ENCODE data around the gene CTTN.
"Not testable (repeated sequence)": the region's sequence is repeated elsewhere in the genome, so short reads cannot be mapped to it uniquely, and the experiment has no call there.

Gene CTTN

GRCh38 chr11:70429724-70430521 is 31.6 kb downstream of the CTTN start:
- no peak for DNase-seq

DNA sequence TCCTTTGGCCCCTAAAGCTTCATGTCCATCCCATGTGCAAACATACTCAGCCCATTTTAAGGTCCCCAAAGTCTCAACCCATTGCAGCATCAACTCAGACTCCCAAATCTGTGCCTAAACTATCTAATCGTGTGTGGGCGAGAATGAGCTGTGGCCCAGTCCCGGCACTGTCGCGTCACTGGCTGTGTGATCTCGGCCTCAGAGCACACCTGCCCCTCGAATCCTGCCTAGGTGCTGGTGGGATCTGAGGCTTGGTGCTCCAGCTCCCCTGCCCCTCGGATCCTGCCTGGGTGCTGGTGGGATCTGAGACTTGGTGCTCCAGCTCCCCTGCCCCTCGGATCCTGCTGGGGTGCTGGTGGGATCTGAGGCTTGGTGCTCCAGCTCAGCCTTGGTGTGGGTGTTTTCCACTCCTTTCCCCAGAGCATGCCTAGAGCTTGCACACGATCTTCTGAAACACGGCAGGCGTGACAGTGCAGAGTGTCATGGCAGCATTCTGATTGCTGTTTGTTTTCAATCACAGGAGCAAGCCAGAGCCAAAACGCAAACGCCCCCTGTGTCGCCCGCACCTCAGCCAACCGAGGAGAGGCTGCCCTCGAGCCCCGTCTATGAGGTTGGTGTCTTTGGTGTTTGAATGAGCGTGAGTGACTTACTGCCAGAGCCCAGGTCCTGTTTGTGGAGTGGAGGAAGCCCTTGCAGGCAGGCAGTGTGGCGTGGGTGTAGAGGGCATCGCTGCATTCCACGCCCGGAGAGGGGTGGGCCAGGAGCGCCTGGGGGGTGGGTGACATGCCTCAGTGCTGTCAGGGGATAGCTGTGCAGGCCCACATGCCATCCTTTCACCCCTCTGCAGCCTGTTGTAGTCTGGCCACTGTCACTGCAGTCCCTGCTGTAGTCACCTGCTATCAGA is 32.6 kb downstream of the CTTN start:
- DNase-seq: no peak

DNA sequence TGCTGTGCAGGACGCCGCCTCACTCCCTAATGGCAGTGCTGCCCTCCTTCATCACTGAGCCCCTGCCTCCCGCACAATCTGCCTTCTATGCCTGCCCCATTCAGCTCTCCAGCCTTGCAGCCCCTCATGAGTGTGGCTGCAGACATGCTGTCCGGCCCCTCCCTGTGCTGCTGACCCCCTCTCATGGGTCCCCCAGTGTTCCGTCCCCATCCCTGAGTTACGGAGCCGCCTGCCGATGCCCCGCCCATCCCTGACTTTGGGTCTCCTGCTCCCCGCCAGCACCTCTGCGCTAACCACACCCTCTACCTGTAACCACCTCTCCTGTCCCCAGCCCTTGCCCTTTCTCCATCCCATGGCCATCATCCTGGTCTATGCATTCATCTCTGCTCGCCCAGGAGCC is 33.3 kb downstream of the CTTN start:
- no peak for DNase-seq

DNA sequence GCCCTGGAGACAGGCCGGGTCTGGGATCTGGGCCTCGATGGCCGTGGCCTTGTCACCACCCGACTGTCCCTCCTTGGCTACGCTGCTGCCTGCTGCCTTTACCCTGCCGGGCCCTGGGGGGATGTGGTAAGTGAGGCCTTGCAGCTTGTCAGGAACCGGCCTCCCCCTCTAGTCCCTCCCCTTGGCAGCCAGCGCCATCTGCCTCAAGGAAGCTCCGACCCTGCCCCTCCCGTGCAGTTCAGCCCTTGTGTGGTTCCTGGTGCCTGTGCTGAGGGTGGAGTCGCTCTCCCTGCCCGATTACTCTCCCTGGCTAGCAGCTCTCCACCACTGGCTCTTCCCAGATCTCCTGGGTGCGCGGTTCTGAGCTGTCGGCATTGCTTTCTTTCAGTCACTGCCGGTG is 33.7 kb downstream of the CTTN start:
- no peak for DNase-seq

GRCh38 chr11:70432580-70432979 is 34.3 kb downstream of the CTTN start:
- no peak for DNase-seq

GRCh38 chr11:70433038-70433437 is 34.7 kb downstream of the CTTN start:
- no peak for DNase-seq

- no peak for DNase-seq
Measured at GRCh38 chr11:70433526-70433925, 35.2 kb downstream of the CTTN start.

DNA sequence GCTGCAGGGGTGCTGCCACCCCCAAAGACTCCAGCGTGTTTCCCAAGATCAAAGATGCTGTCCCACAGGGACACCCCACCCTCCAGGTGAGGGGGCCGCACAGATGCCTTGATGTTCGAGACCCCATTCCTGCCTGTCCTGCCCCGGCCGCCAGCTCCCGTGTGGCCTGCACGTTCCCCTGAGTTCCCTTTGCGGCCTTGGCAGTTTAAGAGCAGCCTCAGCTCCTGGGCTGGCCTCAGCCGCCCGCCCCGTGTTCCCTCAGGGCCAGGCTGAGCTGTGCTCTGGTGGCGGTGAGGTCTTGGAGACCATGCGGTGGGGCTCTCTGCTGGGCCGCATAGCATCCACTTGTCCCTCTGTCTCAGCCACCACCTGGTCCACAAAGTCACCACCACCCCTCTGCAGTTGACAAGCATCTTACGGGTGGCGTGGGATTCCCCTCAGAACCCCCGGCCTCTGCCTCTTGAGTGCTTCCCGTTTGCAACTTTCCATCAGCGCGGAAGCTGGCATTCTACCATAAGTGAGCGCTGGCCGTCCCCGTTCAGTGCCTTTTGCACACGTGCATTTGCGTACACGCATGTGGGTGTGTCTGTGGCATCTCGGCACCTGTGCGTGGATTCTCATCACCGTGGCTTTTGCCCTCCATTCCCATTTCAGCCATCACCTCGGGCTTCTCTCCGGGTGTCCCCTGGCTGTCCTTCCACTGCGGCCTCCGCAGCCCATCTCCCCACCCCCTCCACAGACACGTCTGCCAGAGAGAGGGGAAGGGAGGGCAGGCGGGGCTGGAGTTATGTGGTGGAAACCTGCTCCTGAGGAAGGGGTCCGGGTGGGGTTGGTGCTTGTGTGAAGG is 35.9 kb downstream of the CTTN start:
- no peak for DNase-seq

DNA sequence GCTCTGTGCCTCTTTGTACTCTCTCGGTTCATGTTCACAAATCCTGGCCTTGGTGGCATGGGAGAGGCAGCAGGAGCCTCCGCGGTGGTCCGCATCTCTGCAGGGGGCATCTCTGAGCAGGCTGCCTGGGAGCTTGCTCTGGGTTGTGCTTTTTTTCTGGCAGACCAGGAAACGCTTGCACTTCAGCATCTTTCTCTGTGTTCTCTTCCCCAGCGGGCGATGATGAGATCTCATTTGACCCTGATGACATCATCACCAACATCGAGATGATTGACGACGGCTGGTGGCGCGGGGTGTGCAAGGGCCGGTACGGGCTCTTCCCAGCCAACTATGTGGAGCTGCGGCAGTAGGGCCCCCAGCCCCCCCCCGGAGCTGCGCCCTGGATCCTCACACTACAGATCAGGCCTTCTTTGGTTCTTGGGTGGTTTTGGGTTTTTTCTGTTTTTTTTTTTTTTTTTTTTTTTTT is 36.5 kb downstream of the CTTN start:
- DNase-seq: no peak

DNA sequence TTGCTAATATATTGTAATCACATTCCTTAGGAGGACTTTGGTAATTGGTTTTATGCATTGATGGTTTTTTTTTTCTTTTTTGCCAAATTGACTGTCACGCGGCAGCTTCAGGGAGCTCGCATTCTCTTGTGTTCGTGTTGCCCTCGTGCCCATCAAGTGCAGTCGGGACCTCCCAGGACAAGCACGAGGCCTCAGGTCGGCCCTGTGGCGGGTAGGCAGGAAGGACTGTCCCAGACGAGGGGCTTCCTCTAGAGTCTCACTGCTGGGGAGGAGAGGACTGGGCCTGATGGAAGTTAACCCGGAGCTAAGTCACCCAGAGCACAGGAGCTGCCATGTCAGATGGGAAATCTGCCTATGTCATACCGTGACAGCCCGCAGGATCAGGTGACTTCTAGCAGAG is 37.0 kb downstream of the CTTN start:
- no peak for DNase-seq

DNA sequence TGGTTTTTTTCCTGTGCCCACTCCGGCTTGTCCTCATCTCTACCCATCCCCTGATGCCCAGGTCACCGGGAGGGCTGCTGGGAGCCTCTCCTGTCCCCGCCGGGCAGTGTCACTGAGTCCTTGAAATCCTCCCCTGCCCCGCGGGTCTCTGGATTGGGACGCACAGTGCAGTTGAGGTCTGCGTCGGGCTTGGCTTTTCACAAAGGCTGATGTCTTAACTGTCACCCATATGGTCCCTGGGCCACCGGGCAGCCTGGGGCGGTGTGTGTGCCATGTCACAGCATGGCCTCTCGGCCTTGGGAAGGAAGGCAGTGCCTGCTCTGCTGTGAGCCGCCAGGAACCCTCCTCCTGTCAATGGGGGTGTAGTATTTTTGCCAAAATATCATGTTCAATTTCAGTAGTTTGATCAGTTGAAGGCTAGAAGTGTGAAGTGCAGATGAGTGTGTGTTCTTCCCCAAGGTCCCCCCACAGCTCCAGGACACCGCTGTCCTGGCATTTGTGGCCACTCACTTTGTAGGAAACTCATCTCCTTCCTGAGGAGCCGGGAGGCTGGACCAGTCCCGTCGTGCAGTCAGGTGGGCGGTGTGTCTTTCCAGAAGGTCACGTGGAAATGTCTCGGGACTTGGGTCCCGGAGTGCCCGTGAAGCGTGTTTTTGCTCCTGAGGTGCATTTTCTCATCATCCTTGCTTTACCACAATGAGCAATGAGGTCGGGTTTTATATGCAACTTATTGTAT is 37.6 kb downstream of the CTTN start:
- DNase-seq: no peak

DNA sequence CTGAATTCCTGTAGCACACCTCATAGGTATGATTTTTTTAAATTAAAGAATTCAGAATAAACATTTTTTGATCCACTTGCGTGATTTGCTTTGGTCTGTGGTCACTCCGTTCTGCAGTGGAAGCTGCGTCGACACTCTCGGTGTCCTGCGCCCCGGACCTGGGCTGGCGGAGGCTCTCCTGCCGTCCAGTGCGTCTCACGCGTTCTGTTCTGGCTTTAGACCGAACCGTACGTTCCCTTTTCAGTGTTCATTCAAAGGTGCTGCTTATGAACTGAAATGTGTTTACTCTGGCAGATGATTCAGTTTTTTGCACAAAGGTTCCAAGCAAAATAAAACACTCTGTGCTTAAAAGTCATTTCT is 38.2 kb downstream of the CTTN start:
- no peak for DNase-seq

DNA sequence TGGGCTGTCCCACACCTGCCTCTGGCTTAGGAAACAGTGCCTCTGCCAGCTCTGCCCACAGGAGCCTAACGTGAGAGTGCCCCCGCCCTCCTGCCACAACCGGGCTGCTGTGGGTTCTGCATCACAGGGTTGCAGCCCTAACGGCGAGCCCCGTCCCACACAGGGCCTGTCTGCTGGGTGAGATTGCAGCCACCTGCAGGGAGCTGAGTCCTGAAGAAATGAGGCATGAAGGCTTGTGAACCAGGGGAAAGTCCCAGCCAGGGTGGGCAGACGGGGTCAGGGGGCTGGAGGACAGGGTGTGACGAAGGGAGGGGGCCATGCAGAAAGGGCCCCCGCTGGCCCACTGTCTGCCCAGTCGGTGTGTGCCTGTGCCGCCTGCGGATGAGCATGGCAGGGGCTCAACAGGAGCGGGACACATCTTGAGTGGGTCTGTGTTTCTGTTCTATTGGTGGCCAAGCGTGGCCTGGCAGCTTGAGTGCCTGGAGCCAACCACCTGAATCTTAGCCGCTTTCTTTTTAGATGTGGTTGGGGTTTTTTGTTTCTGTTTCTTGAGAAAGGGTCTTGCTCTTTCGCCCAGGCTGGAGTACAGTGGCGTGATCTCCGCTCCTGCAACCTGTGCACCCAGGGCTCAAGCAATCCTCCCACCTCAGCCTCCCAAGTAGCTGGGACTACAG is 38.9 kb downstream of the CTTN start:
- DNase-seq: no peak

- no peak for DNase-seq
Measured at GRCh38 chr11:70440206-70440605, 41.9 kb downstream of the CTTN start.

- DNase-seq: no peak
Measured at GRCh38 chr11:70443773-70444030, 45.4 kb downstream of the CTTN start.

DNA sequence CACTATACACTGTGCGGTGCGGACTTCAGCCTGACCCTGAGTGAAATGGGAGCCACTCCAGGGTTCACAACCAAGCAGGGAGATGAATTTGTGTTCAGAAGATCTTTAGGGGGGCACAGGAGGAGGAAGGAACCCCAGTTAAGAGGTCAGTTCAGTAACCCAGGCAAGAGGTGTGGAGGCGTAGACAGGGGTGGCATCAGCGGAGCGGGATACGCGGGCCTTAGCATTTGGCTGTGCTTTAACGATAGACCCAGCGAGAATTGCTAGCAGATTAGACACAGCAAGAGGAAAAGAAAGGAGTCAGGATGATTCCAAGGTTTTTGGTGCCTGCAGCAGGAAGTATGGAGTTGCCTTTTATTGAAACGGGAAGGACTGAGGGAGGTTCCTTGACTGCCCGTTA is 46.8 kb downstream of the CTTN start:
- no peak for DNase-seq

DNA sequence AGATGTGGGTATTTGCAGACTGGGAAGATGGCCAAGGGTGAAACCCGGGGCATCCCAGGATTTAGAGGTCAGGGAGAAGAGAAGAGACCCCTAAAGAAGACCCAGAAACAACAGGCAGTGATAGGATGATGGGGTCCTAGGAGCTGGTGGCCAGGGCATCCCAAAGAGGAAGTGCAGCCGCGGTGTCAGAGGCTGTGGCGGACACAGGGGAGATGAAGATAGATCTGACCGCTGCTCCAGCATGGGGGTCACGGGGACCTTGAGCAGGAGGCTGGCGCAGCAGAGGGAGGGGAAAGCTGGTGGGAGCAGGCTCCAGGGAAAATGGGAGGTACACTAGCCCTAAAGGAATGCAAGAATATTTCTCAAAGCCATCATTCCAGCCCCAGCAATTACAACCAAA is 47.3 kb downstream of the CTTN start:
- no peak for DNase-seq

- no peak for DNase-seq
Measured at GRCh38 chr11:70448983-70449567, 50.7 kb downstream of the CTTN start.

GRCh38 chr11:70454197-70454767 is 56.0 kb downstream of the CTTN start:
- no peak for DNase-seq

DNA sequence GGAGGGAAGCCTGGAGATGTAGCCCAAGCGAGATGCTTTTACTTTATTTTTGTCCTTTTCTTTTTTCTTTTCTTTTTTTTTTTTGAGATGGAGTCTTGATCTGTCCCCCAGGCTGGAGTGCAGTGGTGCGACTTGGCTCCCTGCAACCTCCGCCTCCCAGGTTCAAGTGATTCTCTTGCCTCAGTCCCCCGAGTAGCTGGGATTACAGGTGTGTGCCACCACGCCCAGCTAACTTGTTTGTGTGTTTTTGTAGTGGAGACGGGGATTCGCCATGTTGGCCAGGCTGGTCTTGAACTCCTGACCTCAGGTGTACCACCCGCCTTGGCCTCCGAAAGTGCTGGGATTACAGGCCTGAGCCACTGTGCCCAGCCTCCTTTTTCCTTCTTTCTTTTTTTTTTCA is 56.5 kb downstream of the CTTN start:
- DNase-seq: not testable (repeated sequence)

DNA sequence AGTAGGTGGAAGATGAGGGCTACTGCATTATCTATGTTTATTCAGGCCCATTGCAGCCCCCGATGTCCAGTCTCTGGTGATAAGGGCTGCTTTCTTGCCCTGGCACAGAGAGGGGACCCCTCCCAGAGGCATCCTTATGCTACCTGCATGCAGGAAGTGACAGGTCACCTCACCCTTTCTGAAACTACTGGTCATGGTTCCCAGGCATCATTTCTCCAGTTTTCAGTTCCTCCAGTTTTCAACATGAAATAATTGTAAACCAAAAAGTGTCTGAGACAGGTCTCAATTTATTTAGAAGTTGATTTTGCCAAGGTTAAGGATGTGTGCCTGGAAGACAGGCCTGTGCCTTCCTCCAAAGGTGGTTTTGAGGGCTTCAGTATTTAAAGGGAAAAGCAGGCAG is 57.0 kb downstream of the CTTN start:
- DNase-seq: no peak

All from NCI-H1105 (cell line).